GM12864 (cell line): Measurements from ENCODE around the gene STX12.

Source experiments
- DNase-seq: peaks from one replicate; pipeline ENCODE4 v3.0.0-alpha.2; 2011; ENCODE audit warnings: low read depth
- H3K4me3 ChIP-seq: 2 replicates; pipeline ENCODE4 v1.5.1; 2011; ENCODE audit warnings: mild to moderate bottlenecking, low read depth, low read length, control low read depth
- TF ChIP-seq, protein P1 (sequence below): IDR thresholded peaks from 2 replicates; pipeline ENCODE4 v1.5.1; 2011; ENCODE audit warnings: low read depth, mild to moderate bottlenecking, moderate library complexity, low read length, control low read depth, inconsistent platforms; ENCODE audit errors: missing control alignments

Gene STX12

DNA sequence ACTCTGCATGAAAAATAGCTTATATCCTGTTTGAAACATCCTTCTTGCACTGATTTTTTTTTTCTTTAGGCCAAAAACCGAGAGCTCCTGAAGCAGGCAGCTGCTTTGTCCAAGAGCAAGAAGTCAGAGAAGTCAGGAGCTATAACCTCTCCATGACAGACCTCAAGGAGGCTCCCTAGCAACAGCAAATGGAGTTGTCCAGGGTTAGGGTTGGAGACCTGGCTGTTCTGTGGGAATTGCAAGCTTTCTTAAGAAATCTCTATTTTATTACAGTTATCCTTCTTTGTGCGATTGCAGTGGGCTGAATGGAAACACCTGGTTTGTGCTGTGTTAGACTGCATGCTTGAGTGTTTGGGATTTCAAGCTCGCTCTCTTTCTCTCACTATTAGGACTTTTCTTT lies 12.6 kb upstream of the STX12 start:
- no peak overlapping the region for H3K4me3 ChIP-seq
- TF ChIP-seq, protein P1, sequence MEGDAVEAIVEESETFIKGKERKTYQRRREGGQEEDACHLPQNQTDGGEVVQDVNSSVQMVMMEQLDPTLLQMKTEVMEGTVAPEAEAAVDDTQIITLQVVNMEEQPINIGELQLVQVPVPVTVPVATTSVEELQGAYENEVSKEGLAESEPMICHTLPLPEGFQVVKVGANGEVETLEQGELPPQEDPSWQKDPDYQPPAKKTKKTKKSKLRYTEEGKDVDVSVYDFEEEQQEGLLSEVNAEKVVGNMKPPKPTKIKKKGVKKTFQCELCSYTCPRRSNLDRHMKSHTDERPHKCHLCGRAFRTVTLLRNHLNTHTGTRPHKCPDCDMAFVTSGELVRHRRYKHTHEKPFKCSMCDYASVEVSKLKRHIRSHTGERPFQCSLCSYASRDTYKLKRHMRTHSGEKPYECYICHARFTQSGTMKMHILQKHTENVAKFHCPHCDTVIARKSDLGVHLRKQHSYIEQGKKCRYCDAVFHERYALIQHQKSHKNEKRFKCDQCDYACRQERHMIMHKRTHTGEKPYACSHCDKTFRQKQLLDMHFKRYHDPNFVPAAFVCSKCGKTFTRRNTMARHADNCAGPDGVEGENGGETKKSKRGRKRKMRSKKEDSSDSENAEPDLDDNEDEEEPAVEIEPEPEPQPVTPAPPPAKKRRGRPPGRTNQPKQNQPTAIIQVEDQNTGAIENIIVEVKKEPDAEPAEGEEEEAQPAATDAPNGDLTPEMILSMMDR, result no peak
- no peak for DNase-seq

DNA sequence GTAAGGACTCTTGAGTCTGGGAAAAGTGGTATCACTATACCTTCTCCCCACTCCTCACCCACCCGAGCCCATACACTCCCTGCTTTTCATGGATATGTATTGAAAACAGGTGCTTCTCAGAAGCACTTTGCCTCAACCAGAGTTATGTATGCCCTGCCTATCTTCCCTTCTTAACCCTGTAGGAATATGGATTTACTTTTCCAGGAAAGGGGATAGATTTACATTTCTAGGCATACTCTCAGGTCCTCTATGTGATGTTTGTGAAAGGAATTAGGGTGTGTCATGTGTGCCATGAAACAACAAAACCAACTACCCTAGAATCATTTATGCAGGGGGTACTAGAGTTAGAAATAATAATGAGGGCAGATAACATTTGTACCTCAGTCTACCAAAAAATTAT lies 11.0 kb upstream of the STX12 start:
- no peak overlapping the region for H3K4me3 ChIP-seq
- no peak for DNase-seq
- TF ChIP-seq, protein P1, result no peak

DNA sequence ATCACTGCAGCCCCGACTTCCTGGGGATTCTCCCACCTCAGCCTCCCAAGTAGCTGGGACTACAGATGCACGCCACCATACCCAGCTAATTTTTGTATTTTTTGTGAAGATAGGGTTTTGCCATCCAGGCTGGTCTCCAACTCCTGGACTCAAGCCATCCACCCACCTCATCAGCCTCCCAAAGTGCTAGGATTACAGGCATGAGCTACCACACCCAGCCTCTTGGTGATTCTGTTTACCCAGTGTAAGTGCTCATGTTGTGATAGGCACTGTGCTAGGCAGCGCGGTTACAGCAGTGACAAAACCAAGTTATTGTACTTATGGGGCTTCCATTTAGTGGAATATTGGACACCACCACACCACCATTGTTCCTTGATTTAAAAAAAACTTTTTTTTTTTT lies 9.7 kb upstream of the STX12 start:
- H3K4me3 ChIP-seq, result no peak overlapping the region
- TF ChIP-seq, protein P1, result no peak
- DNase-seq, result no peak

DNA sequence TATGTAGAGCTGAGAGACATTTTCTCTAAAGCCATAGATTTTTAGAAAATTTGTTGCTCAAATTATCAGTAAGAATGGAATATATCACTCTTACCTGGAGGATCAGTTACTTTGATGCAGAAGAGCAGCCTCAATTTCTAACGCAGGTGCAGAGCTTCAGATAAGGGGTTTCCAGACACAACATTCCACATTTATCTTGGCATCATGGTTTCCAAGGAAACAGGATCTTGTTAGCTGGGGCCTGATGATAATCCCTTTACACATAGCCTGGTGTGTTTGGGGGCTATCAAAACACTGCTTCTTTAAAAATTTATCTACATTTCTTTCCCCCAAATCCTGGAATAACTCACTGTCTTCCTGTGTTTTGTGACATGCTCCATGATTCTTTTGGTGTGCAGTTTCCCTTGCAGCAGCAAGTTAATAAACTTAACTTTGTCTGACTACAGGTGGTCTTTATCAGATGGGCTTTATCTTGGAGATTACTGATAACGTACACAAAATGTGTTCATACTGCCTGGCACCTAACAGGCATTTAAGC lies 2.7 kb upstream of the STX12 start:
- TF ChIP-seq, protein P1, result no peak
- DNase-seq, result no peak

DNA sequence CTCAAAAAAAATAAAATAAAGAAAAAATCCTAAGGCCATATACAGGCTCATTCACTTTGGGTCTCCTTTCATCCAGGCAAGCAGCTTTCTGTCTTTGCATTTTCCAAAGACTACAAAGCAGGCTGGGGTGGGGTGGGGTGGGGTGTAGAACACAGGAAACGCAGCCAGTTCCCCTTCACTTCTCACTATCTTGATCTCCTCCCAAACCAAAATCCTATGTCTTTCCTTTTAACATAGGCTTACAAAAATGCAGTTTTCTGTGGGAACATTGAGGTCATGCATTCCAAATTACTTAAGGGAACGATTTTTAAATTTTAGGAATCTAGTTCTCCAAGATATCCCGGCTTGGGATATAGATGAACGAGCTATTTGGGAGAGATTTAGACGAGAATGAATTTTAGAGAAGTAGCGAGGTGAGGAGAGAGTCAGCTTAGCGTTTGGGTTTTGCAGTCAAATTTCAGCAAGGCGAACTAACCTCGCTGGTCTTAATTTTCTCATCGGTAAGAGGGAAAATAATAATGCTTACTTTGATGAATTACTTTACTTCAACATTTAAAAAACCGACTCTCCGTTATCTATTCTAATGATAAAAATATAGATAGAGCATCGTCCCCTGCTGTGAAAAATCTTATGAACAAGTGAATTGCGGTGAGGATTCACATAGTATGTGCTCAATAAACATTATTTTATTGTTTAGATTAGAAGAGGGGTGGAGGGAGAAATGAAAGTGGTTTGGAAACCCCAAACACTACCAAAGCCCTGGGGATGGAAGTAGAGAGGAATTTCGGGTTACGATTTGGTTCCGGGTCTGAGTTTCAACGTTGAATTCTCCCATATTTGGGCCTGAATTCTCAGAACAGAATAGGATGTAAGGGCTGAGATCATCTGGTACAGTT lies 735 bp upstream of the STX12 start:
- no peak for DNase-seq
- TF ChIP-seq, protein P1, result no peak
- H3K4me3 ChIP-seq, result peak overlapping the region; percentile 82; the same call in 1 of the 2 replicates

More for the DNA sequence above, 2.7 kb upstream of the STX12 start:
- no peak overlapping the region for H3K4me3 ChIP-seq

DNA sequence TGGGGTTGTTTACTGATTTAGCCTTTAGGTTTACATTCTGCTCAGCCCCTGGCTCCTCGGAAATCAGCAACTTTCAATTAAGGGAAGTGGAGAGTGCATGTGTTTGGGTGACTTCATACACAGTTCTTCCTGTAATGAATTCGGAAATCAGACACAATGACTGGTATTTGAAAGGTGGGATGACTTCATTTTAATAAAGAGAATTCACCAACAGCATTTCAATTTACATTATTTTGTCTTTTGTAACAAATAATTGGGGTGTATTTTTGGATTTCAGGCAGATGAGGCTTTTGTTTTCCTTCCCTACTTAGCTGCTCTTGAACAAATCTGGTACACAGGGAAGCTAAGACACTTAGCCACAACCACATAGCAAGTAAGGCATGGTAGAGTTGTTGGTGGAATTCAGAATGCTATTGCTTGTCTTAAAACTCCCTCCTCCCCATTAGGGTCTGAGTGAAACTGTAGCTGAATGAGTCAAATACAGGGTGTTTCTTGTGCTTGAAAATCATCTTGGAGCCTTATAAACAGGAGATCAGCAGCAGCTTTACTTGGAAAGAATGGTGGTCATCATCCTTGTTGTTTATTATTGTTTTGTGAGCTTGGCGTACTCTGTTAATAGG lies 917 bp downstream of the STX12 start:
- H3K4me3 ChIP-seq, result peak overlapping the region; percentile 82
- DNase-seq, result no peak
- TF ChIP-seq, protein P1, result no peak
